Osteoblast (primary cell): Measurements from ENCODE around the gene GRM2. TPM values are rescaled to one million over a fixed set of nuclear protein-coding genes. Genes with fewer than 3 reads are reported as not detected.

Source experiments
- DNase-seq: peaks from one replicate; pipeline ENCODE4 v3.0.0; 2011; ENCODE audit warnings: low spot score, mixed read lengths; ENCODE audit not compliant: insufficient read length; ENCODE audit errors: missing footprints
- H2AFZ ChIP-seq: 2 replicates; pipeline ENCODE4 v1.6.0; 2011; ENCODE audit warnings: mild to moderate bottlenecking, low read length
- H3K27ac ChIP-seq: 2 replicates; pipeline ENCODE4 v1.5.1; 2011; ENCODE audit warnings: mild to moderate bottlenecking, low read depth, low read length, moderate library complexity
- H3K27me3 ChIP-seq: 2 replicates; pipeline ENCODE4 v1.6.0; 2012; ENCODE audit warnings: mild to moderate bottlenecking, control low read depth, inconsistent platforms, low read length, moderate library complexity; ENCODE audit not compliant: insufficient read depth
- H3K36me3 ChIP-seq: 2 replicates; pipeline ENCODE4 v1.5.1; 2011; ENCODE audit warnings: mild to moderate bottlenecking, low read length, control low read depth, moderate library complexity; ENCODE audit not compliant: insufficient read depth
- H3K4me1 ChIP-seq: 2 replicates; pipeline ENCODE4 v1.5.1; 2011; ENCODE audit warnings: mild to moderate bottlenecking, low read length, control low read depth, moderate library complexity; ENCODE audit not compliant: insufficient read depth
- H3K4me2 ChIP-seq: 2 replicates; pipeline ENCODE4 v1.6.0; 2011; ENCODE audit warnings: mild to moderate bottlenecking, low read length; ENCODE audit not compliant: insufficient read depth
- H3K4me3 ChIP-seq: fragments of 200-600 bp; sonication (generic); 3 replicates; pipeline ENCODE4 v1.5.1; 2012; ENCODE audit warnings: mild to moderate bottlenecking, low read length, inconsistent platforms; ENCODE audit not compliant: insufficient read depth
- H3K79me2 ChIP-seq: 2 replicates; pipeline ENCODE4 v1.6.0; 2012; ENCODE audit warnings: mild to moderate bottlenecking, low read length, control low read depth, inconsistent platforms; ENCODE audit not compliant: insufficient read depth
- H3K9me3 ChIP-seq: 2 replicates; pipeline ENCODE4 v1.5.1; 2011; ENCODE audit warnings: low read depth, low read length, control low read depth
- H4K20me1 ChIP-seq: 2 replicates; pipeline ENCODE4 v1.6.0; 2012; ENCODE audit warnings: mild to moderate bottlenecking, low read length, control low read depth; ENCODE audit not compliant: insufficient read depth
- total RNA-seq: library from RNA; depleted of rRNA; stranded (reverse); fragments of >200 nt; gene quantifications from 2 replicates; pipeline ENCODE4 v1.2.3, GENCODE V29; 2012
- TF ChIP-seq, protein P1 (sequence below): IDR thresholded peaks from 2 replicates; pipeline ENCODE4 v1.5.1; 2011; ENCODE audit warnings: mild to moderate bottlenecking, low read depth, low read length, moderate library complexity; ENCODE audit errors: extremely low read depth

GRM2 gene
- total RNA-seq, 1 donor: not detected

- peak; percentile 35 for DNase-seq
- Histone ChIP-seq H3K9me3 (no peaks in the 10 kb centered on the region), H4K20me1 (peaks cover 24% of the 10 kb centered on the region), H2AFZ (no peak overlapping the region), H3K27me3 (peaks cover 10% of the 10 kb centered on the region), H3K4me2 (no peak overlapping the region), H3K79me2 (no peaks in the 10 kb centered on the region), H3K27ac (no peak overlapping the region), H3K4me1 (no peaks in the 10 kb centered on the region), H3K36me3 (no peaks in the 10 kb centered on the region), H3K4me3 (no peak overlapping the region)
- TF ChIP-seq, protein P1, sequence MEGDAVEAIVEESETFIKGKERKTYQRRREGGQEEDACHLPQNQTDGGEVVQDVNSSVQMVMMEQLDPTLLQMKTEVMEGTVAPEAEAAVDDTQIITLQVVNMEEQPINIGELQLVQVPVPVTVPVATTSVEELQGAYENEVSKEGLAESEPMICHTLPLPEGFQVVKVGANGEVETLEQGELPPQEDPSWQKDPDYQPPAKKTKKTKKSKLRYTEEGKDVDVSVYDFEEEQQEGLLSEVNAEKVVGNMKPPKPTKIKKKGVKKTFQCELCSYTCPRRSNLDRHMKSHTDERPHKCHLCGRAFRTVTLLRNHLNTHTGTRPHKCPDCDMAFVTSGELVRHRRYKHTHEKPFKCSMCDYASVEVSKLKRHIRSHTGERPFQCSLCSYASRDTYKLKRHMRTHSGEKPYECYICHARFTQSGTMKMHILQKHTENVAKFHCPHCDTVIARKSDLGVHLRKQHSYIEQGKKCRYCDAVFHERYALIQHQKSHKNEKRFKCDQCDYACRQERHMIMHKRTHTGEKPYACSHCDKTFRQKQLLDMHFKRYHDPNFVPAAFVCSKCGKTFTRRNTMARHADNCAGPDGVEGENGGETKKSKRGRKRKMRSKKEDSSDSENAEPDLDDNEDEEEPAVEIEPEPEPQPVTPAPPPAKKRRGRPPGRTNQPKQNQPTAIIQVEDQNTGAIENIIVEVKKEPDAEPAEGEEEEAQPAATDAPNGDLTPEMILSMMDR: no peak
Measured at GRCh38 chr3:51709004-51709420, 2.1 kb downstream of the GRM2 start.

DNA sequence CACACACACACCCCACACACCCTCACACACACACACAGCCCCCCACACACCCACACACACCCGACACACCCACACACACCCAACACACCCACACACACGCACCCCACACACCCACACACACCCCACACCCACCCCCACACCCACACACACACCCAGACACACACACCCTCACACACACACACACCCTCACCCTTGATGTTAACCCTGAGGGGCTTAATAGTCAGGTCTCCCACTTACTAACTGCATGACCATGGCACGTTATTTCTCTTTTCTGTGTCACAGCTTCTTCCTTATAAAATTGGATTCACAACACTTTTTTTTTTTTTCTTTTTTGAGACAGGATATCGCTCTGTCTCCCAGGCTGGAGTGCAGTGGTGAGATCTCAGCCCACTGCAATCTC, 2.8 kb downstream of the GRM2 start:
- H3K4me2 ChIP-seq: no peak overlapping the region
- H3K36me3 ChIP-seq: no peaks in the 10 kb centered on the region
- H3K9me3 ChIP-seq: no peaks in the 10 kb centered on the region
- DNase-seq: peak; percentile 46
- H4K20me1 ChIP-seq: peaks cover 18% of the 10 kb centered on the region
- H3K79me2 ChIP-seq: no peaks in the 10 kb centered on the region
- H3K27me3 ChIP-seq: peaks cover 10% of the 10 kb centered on the region
- no peak overlapping the region for H3K4me3 ChIP-seq
- no peak overlapping the region for H2AFZ ChIP-seq
- H3K27ac ChIP-seq: no peak overlapping the region
- H3K4me1 ChIP-seq: no peaks in the 10 kb centered on the region
- TF ChIP-seq, protein P1: no peak

DNA sequence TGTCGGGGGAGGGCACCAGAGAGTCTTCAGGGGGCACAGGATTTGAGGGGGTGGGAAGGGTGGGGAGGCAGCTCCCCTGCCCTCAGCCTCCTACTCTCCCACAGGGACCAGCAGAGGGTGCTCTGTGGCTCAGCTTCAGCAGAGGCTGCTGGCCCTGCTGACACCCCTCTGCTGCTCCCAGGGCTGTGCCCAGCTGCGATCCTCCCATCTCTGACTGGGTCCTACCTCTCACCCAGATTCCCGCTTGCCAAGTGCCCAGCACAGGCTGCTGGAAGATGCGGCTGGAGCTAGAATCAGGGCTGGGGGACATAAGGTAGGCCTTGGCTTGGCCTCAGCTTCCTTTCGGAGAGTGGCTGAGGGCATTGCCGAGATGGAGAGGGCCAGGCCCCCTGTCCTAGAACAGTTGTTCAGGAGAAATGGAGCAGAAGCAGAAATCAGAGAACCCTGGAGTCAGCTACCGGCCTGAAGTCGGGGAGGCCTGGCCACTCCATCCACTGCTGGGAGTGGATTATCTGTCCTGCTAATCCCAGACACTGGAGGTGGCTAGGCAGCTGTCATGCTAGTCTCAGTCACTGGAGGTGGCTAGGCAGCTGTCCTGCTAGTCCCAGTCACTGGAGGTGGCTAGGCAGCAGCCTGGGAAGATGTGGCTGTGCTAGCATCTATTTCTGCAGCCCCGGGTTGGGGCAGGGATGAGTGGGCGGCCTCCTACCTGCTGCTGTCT, 3.9 kb downstream of the GRM2 start:
- no peaks in the 10 kb centered on the region for H3K9me3 ChIP-seq
- H3K27ac ChIP-seq: no peak overlapping the region
- H3K4me2 ChIP-seq: no peak overlapping the region
- peak; percentile 76 for DNase-seq
- no peak overlapping the region for H2AFZ ChIP-seq
- H4K20me1 ChIP-seq: peaks cover 6% of the 10 kb centered on the region
- H3K79me2 ChIP-seq: no peaks in the 10 kb centered on the region
- no peak overlapping the region for H3K4me3 ChIP-seq
- peaks cover 10% of the 10 kb centered on the region for H3K27me3 ChIP-seq
- TF ChIP-seq, protein P1: no peak
- no peaks in the 10 kb centered on the region for H3K4me1 ChIP-seq
- no peaks in the 10 kb centered on the region for H3K36me3 ChIP-seq

DNA sequence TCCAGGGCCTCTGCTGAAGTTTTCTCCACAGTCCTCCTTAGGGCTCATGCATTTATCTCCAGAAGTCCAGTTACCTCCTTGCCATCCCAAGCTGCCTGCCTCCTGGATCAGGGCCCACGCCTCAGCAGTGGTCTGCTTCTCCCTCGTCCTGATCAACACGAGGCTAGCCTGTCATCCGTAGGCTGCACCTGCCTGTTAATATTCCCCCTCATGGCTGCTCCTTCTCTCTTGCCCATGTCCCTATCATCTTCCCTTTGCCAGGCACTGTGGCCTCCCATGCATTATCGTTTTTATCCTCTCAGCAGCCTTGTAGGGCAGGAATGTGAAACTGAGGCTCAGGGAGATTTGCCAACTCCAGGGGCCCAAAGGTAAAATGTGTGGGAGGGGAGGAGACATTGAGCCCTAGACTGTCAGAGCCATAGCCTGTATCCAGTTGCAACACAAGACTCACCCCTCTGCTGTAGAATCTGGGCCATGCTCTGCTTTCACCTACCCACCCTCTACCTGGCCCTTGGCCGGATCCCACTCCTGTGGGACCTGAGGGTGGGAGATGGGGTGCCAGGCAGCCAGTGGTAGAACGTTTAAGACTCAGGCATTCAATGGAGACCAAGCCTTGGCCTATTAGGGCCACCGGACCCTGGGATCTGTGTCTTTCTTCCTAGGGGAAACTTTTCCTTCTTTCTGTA, 4.6 kb downstream of the GRM2 start:
- no peak overlapping the region for H3K4me2 ChIP-seq
- no peak overlapping the region for H2AFZ ChIP-seq
- no peaks in the 10 kb centered on the region for H3K9me3 ChIP-seq
- H4K20me1 ChIP-seq: no peaks in the 10 kb centered on the region
- no peaks in the 10 kb centered on the region for H3K4me1 ChIP-seq
- no peaks in the 10 kb centered on the region for H3K79me2 ChIP-seq
- peaks cover 10% of the 10 kb centered on the region for H3K27me3 ChIP-seq
- H3K36me3 ChIP-seq: no peaks in the 10 kb centered on the region
- H3K27ac ChIP-seq: no peak overlapping the region
- DNase-seq: peak; percentile 83
- no peak overlapping the region for H3K4me3 ChIP-seq
- TF ChIP-seq, protein P1: no peak
